GM19438 (cell line): ENCODE measurements around the gene STRIT1.
"Not testable (repeated sequence)": the region's sequence is repeated elsewhere in the genome, so short reads cannot be mapped to it uniquely, and the experiment has no call there.

Experiments used
- ATAC-seq: cut with Tn5 transposase; IDR thresholded peaks from one replicate; pipeline ENCODE4 v1.9.1; 2021; ENCODE audit warnings: low read depth; ENCODE audit not compliant: unreplicated experiment

The STRIT1 gene

GRCh38 chr3:155274435-155274834 is 19.0 kb downstream of the STRIT1 start:
- not testable (repeated sequence) for ATAC-seq

- ATAC-seq, result no peak
Observed at GRCh38 chr3:155271343-155271613, 22.2 kb downstream of the STRIT1 start.

GRCh38 chr3:155270485-155271342 is 22.8 kb downstream of the STRIT1 start:
- no peak for ATAC-seq

GRCh38 chr3:155270063-155270462 is 23.4 kb downstream of the STRIT1 start:
- no peak for ATAC-seq

- not testable (repeated sequence) for ATAC-seq
Observed at GRCh38 chr3:155262855-155263254, 30.6 kb downstream of the STRIT1 start.

- no peak for ATAC-seq
Observed at GRCh38 chr3:155262295-155262694, 31.2 kb downstream of the STRIT1 start.

- no peak for ATAC-seq
Observed at GRCh38 chr3:155254445-155254844, 39.0 kb downstream of the STRIT1 start.

- no peak for ATAC-seq
Observed at GRCh38 chr3:155252535-155252934, 40.9 kb downstream of the STRIT1 start.

GRCh38 chr3:155252021-155252420 is 41.5 kb downstream of the STRIT1 start:
- no peak for ATAC-seq

- ATAC-seq, result no peak
Observed at GRCh38 chr3:155248531-155249187, 44.8 kb downstream of the STRIT1 start.

GRCh38 chr3:155244699-155245098 is 48.8 kb downstream of the STRIT1 start:
- no peak for ATAC-seq

- ATAC-seq, result no peak
Observed at GRCh38 chr3:155244216-155244615, 49.3 kb downstream of the STRIT1 start.

- no peak for ATAC-seq
Observed at GRCh38 chr3:155243512-155243921, 50.0 kb downstream of the STRIT1 start.

GRCh38 chr3:155242342-155242741 is 51.1 kb downstream of the STRIT1 start:
- no peak for ATAC-seq

- ATAC-seq, result no peak
Observed at GRCh38 chr3:155241579-155241978, 51.9 kb downstream of the STRIT1 start.
